GDM1 (cell line): ENCODE measurements around the gene CMSS1.
"Not testable (repeated sequence)": the region's sequence is repeated elsewhere in the genome, so short reads cannot be mapped to it uniquely, and the experiment has no call there.

Source experiments
- DNase-seq: peaks from one replicate; lab custom pipeline; 2025; lab: John Stamatoyannopoulos, UW

The CMSS1 gene

DNA sequence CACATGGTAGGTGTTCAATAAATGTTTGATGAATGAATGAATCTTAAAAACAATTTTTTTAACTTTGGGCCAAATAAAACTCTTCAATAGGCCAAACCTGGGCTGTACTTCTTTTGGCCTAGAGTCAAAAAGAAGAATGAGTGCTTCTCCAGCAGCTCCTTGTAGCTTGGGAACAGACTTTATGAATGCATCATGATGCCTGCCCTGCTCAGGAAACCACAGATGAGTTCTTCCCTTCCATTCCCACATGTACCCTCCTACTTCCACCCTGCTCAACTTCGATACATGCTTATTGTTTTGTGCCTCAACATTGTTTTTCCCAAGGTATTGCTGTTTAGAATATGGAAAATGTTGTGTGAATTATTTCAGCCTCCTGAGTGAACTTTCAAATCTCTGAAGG is 209.7 kb downstream of the CMSS1 start:
- no peak for DNase-seq

DNA sequence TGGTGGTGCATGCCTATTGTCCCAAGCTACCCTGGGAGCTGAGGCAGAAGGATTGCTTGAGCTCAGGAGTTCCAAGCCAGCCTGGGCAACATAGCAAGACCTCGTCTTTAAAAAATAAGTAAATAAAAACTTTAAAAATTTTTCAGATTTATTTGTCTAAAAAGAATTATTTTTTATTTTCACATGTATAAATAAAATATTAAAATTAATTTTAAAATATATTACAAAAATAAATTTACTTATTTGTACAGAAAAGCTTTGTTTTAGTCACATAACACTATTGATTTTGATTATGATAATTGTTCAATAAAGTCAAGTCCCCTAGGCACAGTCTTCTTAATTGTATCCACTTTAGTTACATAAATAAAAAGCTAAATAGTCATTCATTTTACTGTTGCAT is 211.4 kb downstream of the CMSS1 start:
- no peak for DNase-seq

DNA sequence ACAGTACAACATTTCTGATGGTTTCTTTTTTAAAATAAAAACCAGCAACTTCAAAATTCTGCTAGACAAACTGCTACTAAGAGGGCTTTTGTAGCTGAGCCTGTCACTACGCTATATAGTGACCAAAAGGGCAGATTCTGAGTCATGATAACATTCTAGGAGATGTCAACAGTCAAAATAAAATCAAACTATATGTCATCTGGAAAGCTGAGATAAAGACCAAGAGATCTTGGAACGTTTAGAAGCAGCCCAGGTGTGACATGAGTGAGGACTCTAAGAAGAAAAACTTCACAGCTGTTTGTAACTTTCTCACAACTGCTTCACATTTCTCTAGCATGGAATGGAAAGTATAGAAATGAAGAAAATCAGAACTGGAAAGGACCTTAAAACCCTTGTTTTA is 212.0 kb downstream of the CMSS1 start:
- DNase-seq: no peak

DNA sequence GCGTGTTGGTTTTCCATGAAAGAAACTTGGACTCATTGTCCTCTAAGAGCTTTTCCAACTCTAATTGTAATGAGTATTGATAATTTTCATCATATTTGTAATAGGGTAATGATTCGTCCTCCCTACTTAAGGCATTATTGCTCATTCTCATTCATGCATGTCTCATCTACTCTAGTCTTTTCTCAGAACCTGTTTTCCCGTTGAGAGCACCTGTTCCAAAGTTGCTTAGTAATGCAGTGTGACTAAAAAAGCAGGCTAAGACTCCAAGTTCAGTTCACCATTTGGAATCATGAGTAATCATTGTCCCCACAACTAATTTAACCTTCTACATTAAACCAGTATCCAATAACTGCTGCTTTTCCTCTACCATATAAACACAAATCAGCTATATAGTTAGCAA is 212.7 kb downstream of the CMSS1 start:
- DNase-seq: no peak

DNA sequence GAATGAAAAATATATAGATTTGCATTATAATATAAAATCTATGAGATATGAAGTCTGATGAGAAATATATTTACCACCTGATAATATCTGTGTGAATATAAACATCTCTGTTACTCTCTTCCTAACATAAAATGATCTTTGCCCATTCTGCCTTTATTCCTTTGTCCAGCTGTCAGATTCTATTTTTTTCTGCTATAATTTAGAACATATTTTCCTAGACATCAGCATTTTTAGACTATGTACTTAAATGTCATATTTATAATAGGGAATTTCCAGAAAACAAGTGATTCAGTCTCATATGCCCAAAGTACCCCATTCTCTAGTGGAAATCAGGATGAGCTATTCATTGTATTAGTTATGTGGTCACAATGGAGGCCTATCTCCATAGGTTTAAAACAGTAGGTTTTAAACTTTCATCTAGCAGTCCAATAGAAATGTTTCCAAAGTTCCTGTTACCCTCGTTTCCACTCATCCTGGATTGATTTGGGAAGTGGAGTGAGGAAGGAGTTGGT is 213.3 kb downstream of the CMSS1 start:
- DNase-seq: no peak

DNA sequence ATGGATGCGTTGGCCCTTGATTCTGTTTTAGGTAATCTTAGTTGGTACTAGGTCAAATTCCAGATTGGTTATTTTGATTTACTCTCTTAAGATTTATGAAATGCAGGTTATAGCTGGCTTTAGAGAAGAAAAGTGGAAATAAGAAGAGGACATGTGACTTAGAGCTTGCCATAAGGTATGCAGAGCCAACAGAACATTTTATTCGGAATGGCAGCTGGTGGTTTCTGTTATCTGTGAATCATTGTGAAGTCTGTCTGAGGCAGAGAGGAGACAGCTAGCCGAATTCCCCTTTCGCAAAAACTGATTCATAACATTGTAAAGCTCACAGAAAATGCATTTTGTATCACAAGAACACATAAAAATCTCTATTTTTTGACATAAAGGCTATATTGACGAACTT is 214.6 kb downstream of the CMSS1 start:
- no peak for DNase-seq

DNA sequence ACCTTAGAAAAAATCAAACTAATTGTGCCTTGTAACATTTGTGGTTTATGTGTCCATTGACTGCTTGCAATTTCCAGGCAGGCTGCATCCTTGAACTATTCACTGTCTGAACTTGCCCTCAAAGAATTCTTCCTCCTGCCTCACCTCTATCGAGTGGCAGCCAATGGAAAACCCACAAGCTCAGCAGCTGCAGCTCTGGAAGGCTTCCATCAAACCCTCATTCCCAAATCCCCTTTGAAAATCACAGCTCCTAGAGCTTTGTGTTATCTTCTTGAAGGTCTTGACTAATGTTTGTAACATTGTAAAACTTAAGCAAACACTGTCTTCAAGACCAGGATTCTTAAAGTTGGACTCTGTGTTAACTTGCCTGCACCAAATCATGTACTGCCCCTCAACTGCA is 215.5 kb downstream of the CMSS1 start:
- DNase-seq: no peak

DNA sequence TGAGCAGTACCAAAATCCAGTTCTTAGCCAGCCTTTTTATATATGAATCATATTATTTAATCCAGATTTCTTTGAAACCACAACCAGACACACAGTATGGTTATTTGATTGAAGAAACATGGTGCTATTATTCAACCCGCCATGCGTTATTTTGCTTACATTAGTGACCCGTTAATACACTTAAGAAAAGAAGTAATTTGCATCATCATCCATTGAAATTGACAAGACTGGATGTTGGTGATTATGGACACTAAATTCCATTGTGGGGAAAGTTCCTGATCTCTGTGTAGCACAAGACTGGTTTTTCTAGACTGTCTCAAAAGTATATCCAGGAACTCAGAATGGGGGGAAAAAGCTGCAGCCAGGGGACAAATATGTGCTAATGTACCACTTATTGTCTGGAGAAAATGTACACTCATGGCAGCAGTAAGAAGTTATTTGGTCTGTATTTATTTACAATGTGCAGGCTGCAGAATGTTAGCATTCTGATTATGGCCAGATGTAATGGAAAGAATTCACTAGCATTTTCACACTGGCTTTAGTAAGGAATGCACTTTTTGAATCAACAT is 216.3 kb downstream of the CMSS1 start:
- DNase-seq: no peak

DNA sequence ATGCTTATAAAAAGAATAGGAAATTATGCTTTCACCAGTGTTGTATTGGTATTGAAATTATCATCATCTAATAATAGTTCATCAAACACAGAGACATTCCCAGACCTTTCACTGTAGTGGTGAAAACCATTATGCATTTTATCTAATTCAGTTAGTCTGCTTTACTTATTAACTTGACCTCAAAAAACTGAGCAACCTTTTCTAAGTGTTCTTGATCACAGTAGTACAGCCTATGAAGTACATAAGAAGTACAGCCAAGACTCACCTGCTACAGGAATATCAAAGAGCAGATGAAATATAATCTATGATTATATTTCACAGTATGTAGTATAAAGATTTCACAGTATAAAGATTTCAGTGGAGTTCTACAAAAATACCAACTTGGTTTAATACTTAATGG is 221.4 kb downstream of the CMSS1 start:
- no peak for DNase-seq

DNA sequence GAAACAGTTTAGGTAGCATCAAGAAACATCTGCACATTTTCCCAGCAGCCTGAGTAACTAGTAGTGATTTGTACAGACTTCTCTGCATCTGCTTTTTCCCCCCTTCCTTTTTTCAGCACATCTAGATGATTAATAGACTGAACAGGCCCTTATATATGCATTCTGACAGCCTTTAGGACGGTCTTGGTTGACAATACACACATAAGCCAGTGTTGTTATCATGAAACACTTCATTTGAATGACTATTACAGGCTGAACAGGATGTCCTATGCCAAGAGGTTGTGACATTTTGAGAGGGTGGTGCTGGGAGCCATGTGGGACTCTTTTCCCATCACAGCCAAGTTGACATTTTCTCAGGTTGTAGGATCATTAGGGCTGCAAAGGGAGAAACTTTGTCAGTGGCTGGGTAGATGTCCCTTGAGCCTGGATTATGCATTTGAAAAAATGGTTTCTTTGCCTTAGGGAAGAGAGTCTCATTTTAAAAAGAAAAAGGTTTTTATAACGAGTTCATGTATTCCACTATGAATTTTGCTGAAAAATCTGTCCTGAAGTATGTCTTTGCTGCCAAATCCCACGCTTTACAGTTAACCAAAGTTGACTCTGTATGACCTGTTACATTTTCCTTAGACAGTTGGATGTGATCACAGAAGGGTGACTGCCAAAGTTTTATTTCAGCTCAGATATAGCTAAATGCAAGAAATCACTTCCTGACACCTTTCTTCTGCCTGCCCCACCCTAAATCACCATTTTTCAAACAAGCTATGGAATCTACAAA is 223.0 kb downstream of the CMSS1 start:
- no peak for DNase-seq

DNA sequence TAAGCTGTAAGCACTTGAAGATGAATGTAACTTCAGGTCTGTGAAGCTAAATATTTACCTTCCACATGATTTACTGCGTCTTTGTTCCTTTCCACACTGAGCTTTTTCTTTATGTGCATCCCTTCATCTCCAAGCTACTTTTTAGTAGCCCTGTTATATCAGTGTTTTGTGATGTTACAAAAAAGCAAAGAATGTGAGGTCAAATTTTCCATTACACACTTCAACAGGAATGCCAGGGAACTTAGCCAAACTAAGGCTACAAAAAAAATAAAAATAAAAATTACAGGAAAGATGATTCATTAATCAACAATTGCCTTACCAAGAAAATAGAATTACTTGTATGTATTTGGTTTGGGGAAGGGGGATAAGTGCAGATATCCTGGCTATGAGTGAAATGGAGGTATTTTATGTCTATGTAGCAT is 223.7 kb downstream of the CMSS1 start:
- DNase-seq: no peak

DNA sequence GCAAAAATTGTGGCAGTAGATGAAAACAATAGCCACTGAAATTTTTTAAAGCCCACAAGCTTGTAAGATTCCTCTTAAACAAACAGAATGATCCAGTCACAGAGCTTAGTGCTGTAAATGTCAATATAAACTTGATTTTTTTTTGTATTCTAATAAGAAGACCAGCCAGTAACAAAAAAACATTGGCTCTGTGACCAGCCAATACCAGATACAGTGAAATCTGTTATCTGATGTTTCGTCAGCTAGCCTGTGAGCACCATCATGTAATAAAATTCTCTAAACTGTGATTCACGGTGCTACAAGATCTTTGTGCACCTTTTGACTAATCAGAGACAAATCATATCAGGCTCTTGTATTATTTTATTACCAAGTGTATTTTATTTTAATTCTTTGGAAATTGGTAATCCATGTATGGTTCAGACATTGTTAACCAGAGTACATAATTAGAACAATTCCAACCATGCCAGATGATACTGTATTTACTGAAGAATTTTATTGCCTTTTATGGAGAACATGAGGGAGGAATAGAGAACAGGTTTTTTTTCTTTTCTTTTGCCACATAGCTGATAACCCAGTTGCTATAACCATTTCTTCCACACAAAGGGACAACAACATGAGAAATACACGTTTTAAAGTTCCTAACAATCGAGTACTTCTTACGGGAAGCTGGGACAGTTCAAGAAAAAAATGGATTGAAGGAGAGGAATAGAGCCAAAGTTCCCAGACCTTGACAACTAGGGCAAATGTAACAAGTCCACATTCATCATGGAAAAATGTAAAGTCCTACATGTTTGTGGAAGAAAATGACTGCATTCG is 224.7 kb downstream of the CMSS1 start:
- DNase-seq: no peak

DNA sequence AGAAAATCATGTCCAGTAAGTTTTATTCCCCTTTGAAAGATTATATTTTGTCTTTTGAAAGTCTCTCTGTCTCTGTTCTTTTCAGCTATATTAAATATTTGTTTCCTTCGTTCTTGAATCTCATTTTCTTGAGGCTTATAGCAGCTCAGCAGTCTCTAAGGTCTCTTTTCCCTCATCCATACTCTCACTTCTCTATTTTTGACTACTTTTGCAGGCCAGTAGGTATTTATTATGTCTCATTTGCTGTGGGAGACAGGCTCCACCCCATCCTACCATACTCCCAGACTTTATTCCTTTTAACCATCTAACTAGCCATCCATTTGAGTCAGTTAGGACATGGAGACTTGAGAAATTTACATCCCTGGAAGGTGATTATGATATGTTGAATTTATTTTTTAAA is 225.6 kb downstream of the CMSS1 start:
- no peak for DNase-seq

DNA sequence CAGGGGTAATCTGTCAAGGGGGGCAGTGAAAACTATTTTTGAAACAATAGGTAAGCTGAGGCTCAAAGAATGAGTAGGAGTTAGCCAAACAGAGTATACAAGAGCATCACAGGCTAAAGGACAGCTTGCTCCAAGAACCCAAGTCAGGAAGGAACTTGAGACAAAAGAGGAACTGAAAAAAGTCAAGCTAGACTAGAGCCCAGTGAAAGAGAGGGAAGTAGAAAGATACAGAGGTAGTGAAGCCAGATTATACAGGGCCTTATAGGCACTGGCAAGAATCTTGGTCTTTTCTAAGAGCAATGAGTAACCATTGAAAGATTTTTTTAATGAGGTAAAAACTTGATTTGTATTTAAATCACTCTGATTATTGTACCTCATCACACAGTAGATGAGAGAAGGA is 226.7 kb downstream of the CMSS1 start:
- DNase-seq: peak; percentile 58

DNA sequence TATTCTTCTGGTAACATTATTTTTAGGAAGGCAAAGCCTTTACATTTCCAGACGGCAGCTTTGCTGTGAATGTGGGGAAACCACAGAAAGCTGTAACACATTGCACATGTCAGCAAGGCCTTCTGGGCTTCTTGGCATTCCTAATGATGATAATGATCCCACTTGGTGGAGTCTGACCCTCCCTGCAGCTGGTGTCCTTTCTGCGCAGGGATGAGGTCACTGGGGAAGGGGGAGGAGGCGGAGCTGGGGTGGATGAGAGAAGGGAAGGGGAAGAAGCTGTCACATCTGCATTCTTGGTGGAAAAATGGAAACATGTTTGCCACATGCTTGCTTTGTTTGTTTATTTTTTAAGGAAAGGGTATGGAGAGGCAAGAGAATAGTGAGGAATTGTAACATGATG is 228.0 kb downstream of the CMSS1 start:
- DNase-seq: no peak

DNA sequence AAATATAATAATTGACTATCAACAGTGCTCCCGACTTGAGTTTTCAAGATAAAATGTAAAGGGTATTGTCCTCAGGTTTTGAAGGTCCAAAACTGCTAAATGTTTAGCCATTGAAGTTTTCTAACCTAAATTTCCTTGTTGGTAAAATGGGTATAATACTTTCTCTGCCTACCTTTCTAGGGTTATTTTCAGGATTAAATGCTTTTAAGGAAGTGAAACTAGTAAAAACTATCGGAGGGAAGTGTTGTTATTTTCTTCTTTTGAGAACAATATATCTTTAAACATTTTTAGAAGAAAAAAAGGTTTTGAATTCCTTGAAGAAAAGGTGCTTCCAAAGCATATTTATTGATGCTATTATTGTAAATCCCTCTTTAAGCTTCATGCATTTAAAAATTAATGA is 229.3 kb downstream of the CMSS1 start:
- no peak for DNase-seq

DNA sequence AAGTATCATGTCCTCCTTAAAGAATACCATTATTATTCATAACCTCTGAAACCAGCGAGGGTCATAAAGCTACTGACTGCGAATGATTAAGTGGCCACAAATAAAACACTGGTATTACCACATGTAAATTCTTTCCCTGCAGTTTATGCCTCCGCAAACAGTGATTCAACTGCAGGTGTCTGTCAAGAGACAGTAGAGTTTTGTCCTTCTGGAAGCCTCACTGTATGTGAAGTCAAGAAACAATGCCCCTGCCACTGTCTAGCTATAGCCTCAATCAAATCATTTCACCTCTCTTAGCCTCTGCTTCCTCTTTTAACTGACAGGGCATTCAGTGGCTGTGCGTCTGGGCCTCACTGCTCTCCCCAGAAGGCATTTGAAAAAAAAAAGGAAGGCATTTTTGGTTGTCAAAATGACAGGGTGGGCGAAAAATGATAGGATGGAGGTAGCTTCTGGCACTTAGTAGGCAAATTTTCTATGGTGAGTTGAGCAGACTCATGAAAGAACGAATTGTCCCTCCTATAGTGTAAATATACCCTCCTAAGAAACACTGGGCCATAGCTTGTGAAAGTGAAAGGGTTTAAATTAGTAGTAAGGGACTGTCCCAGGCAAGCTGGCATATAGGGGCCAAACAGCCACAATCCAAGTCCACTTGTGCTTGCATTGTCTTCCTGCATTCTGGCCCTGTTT is 229.9 kb downstream of the CMSS1 start:
- peak; percentile 28 for DNase-seq

DNA sequence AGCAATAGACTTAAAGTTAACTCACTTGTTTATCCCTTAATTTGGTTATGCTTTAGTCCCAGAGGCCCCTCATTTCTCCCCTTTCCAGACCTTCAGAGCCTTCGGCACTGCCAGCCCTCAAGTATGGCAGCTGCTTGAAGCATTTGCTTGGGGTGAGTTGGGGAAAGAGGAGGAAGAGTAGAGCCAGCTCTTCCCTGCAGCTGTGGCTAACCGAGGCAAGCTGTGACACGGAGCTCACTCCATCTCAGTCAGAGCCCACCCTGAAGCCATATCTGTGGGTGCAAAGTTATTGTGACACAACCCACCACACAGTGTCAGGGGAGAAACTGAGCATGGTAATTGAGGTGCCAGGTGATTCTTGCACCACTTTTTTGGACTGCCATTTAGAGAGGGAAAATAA is 230.6 kb downstream of the CMSS1 start:
- no peak for DNase-seq

DNA sequence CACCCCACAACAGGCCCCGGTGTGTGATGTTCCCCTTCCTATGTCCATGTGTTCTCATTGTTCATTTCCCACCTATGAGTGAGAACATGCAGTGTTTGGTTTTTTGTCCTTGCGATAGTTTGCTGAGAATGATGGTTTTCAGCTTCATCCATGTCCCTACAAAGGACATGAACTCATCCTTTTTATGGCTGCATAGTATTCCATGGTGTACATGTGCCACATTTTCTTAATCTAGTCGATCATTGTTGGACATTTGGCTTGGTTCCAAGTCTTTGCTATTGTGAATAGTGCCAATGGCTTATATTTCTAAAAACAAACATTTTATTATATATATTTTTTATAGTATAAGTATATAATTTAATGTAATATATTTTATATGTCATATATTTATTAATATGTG is 233.9 kb downstream of the CMSS1 start:
- DNase-seq: not testable (repeated sequence)

DNA sequence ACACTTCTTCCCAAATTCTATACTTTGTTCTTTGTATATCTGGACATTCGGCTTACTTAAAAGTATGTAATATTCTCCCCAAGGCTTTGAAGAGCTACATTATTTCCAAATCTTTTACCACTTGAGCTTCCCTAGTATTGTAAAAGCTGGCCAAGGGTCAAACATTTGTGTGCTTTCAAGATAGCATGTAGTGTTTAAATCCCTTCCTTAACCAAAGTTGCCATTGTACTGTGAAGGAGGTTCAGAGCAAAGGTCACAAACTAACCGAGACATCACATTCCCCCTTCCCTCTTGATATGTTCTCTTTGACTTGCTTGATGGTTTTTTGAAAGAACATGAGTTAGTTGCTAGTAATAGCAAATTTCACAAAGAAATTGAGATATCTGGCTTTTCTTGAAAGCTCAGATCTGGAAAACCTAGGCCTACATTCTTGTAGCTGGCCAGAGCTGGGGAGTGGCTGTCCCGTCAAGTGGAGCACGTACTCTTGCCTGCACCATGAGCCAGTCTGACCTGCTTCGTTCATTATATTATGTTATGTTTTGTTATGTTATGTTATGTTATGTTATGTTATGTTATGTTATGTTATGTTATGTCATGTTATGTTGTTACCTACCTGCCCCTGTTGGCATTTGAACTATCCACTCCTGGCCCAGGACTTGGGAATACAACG is 236.4 kb downstream of the CMSS1 start:
- no peak for DNase-seq

DNA sequence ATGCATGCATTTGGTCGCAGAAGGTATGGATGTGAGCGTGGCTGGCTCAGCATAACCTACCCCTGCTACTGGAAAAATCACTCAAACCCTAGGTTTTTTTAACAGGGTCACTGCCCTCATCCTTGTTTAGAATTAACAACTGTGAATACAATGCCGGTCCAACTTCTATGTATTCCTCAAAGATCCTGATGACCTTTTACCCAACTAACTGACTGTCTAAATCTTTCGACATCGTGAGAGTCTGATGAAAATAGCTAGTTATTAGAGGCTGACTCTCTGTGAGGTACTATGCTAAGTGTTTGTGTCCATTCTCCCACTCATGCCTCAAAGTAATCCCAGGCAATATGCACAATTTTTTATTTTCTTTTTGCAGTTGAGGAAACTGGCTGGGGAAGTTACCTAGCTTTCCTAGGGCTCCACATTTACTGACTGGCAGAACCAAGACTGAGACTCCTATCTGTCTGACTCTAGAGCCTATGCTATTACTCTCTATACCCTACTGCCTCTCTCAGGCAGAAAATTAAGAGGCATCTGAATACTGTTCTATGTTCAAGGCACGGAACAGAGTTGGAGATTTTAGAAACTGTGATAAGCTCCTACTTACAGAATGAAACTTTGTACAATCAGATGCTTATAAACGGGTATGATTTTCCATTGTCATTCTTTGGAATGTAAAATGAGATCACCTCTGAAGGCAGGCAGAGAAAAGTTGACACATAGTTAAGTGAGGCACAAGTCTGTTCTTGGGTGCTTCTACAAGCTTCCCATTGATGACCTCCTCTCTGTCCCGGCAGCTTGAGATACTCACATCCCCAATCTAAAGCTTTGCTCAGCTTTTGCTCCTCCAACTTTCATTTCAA is 240.3 kb downstream of the CMSS1 start:
- no peak for DNase-seq
